PC-3 (cell line): Measurements from ENCODE around the gene SLC25A45. TPM values are rescaled to one million over a fixed set of nuclear protein-coding genes. Genes with fewer than 3 reads are reported as not detected.

Experiments used
- ATAC-seq: fragments of 200-7000 bp; cut with Tn5 transposase; 2 replicates; pipeline ENCODE4 v1.9.1; 2020; ENCODE audit warnings: mild to moderate bottlenecking, moderate library complexity
- BruUV-seq: library from RNA; stranded (reverse); fragments of 400-500 nt; replicated peaks from 2 replicates; lab custom pipeline; 2021; lab: Mats Ljungman, UMichigan
- CTCF ChIA-PET: fragments of 300-600 bp; sonication (Branson Sonifier 250); formaldehyde crosslinking; loops from one replicate; lab custom pipeline; 2022; ENCODE audit warnings: antibody characterized with exemption; lab: Charles Lee
- POLR2A ChIA-PET: fragments of 300-600 bp; sonication (Branson Sonifier 250); formaldehyde crosslinking; loops from one replicate; lab custom pipeline; 2022; ENCODE audit warnings: antibody characterized with exemption; ENCODE audit not compliant: unreplicated experiment; lab: Charles Lee
- DNase-seq: peaks from one replicate; pipeline ENCODE4 v3.0.0-alpha.2; 2015
- H2AFZ ChIP-seq: fragments of 300-600 bp; sonication (generic); 2 replicates; pipeline ENCODE4 v1.6.0; 2016; ENCODE audit warnings: antibody characterized with exemption, low read length
- H3F3A ChIP-seq: fragments of 300-600 bp; sonication (generic); one replicate; pipeline ENCODE4 v1.6.0; 2017; ENCODE audit warnings: antibody characterized with exemption, low read length, control low read depth, mild to moderate bottlenecking; ENCODE audit not compliant: unreplicated experiment
- H3K27ac ChIP-seq: fragments of 300-600 bp; sonication (generic); 2 replicates; pipeline ENCODE4 v1.5.1; 2016; ENCODE audit warnings: mild to moderate bottlenecking, low read length
- H3K27me3 ChIP-seq: fragments of 300-600 bp; sonication (generic); 2 replicates; pipeline ENCODE4 v1.6.1; 2016; ENCODE audit warnings: low read length, mixed read lengths
- H3K36me3 ChIP-seq: fragments of 300-600 bp; sonication (generic); 2 replicates; pipeline ENCODE4 v1.6.1; 2016; ENCODE audit warnings: low read depth, mixed run types, low read length, mixed read lengths
- H3K4me1 ChIP-seq: fragments of 300-600 bp; sonication (generic); 2 replicates; pipeline ENCODE4 v1.5.1; 2016; ENCODE audit warnings: low read length; ENCODE audit not compliant: insufficient read depth
- H3K4me2 ChIP-seq: fragments of 300-600 bp; sonication (generic); 2 replicates; pipeline ENCODE4 v1.6.0; 2016; ENCODE audit warnings: low read length
- H3K4me3 ChIP-seq: fragments of 300-600 bp; sonication (generic); 2 replicates; pipeline ENCODE4 v1.5.1; 2016; ENCODE audit warnings: mild to moderate bottlenecking, low read length, mixed read lengths
- H3K79me2 ChIP-seq: fragments of 300-600 bp; sonication (generic); 2 replicates; pipeline ENCODE4 v1.6.1; 2017; ENCODE audit warnings: low read length, mixed read lengths
- H3K9ac ChIP-seq: fragments of 300-600 bp; sonication (generic); 2 replicates; pipeline ENCODE4 v1.6.0; 2016; ENCODE audit warnings: mild to moderate bottlenecking, low read length
- H3K9me2 ChIP-seq: fragments of 300-600 bp; sonication (generic); replicated peaks from 2 replicates; pipeline ENCODE4 v1.6.1; 2016; ENCODE audit warnings: mixed run types, low read length, mixed read lengths
- H3K9me3 ChIP-seq: fragments of 300-600 bp; sonication (generic); 2 replicates; pipeline ENCODE4 v1.6.1; 2016; ENCODE audit warnings: low read length, mixed read lengths
- H4K20me1 ChIP-seq: fragments of 300-600 bp; sonication (generic); 2 replicates; pipeline ENCODE4 v1.6.1; 2016; ENCODE audit warnings: low read length, mixed read lengths
- CTCF ChIP-seq: fragments of 300-600 bp; sonication (generic); conservative IDR thresholded peaks from 2 replicates; pipeline ENCODE4 v1.5.1; 2017; ENCODE audit warnings: antibody characterized with exemption, low read depth, mild to moderate bottlenecking, low read length
- EZH2 ChIP-seq: fragments of 300-600 bp; sonication (generic); IDR thresholded peaks from one replicate; pipeline ENCODE4 v1.6.1; 2017; ENCODE audit warnings: antibody characterized with exemption, mild to moderate bottlenecking, low read length; ENCODE audit not compliant: unreplicated experiment
- EZH2phosphoT487 ChIP-seq: fragments of 300-600 bp; sonication (generic); IDR thresholded peaks from 2 replicates; pipeline ENCODE4 v1.6.1; 2018; ENCODE audit warnings: mild to moderate bottlenecking, antibody characterized with exemption, low read length, borderline replicate concordance
- intact Hi-C: fragments of 100-400 bp; cut with micrococcal nuclease; formaldehyde crosslinking; loops from 2 replicates; pipeline ENCODE4 v1.9.0; 2023
- total RNA-seq: library from RNA; depleted of rRNA; stranded (reverse); fragments of >200 nt; gene quantifications from 2 replicates; pipeline ENCODE4 v1.2.3, GENCODE V29; 2014

Gene SLC25A45
- total RNA-seq, 1 experiment from 2014 or later, result 12.7 TPM

GRCh38 chr11:65430406-65431217 lies 48.2 kb upstream of the SLC25A45 start:
- no peak for TF ChIP-seq EZH2phosphoT487
- no peak for TF ChIP-seq EZH2
- TF ChIP-seq CTCF, result no peak
- Histone ChIP-seq H3K27me3 (no peaks in the 10 kb centered on the region), H3K36me3 (peaks cover 27% of the 10 kb centered on the region), H3K4me2 (peak overlapping the region; percentile 30), H4K20me1 (peaks cover 63% of the 10 kb centered on the region), H2AFZ (no peak overlapping the region), H3K79me2 (peaks cover 86% of the 10 kb centered on the region), H3K9me3 (no peaks in the 10 kb centered on the region), H3K4me3 (no peak overlapping the region), H3K4me1 (peaks cover 18% of the 10 kb centered on the region), H3K27ac (0 out of 2 replicates have a peak overlapping the region, but pooled peaks have one; percentile 2), H3K9ac (no peak overlapping the region), H3K9me2 (no peaks in the 10 kb centered on the region), H3F3A (peaks cover 81% of the 10 kb centered on the region)
- peak; percentile 26 for DNase-seq
- ATAC-seq, result no peak
- no TSS peak for BruUV-seq
- intact Hi-C loops, result loop anchor here (5.0 kb wide), 1 partner anchor 77 kb away; no protein-coding TSS in a partner anchor
- ChIA-PET CTCF (no interaction called here), POLR2A (interaction anchor here (0.5 to 1.1 kb wide), 7 partner anchors 9 to 70 kb away, joined by 3 to 15 read pairs (median 3); no protein-coding TSS in a partner anchor)

DNA sequence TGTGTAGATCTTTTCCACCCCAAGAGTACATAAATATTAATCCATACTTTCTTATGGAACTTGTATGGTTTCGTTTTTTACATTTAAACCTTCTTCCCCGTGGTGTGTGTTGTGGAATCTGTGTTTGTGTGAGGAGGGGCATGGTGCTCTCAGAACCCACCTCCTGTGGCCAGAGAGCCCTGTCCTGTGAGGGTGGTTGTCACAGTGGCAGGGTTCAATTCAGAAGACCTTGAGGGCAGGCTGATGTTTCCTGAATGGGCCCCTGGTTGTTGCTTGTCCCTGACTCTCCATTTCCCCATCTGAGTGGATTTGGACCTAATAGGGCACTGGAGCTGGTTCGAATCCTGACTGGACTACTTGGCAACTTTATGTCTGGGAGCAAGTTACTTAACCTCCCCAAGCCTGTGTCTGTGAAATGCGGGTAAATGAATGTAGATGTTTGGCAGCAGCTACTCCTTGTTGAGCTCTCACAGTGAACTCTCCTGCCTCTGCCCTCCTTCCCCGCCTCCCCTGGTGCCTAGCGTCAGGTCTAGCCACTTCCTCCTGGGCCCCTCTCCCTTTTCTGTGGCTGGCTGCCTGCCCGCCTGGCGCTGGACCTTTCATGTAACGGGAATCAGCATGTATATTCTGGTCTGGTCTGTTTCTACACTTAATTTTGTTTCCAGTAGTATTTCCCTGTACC lies 47.4 kb upstream of the SLC25A45 start:
- Histone ChIP-seq H3K79me2 (peaks cover 92% of the 10 kb centered on the region), H3K27me3 (no peaks in the 10 kb centered on the region), H3F3A (peaks cover 81% of the 10 kb centered on the region), H2AFZ (no peak overlapping the region), H4K20me1 (peaks cover 69% of the 10 kb centered on the region), H3K9ac (no peak overlapping the region), H3K4me1 (peaks cover 22% of the 10 kb centered on the region), H3K4me2 (peak overlapping the region; percentile 30), H3K9me3 (no peaks in the 10 kb centered on the region), H3K4me3 (no peak overlapping the region), H3K36me3 (peaks cover 27% of the 10 kb centered on the region), H3K27ac (0 out of 2 replicates have a peak overlapping the region, but pooled peaks have one; percentile 2), H3K9me2 (no peaks in the 10 kb centered on the region)
- TF ChIP-seq EZH2phosphoT487, result no peak
- no peak for TF ChIP-seq CTCF
- no peak for TF ChIP-seq EZH2
- ATAC-seq (peak; percentile 0; the same call in 1 of the 2 replicates), DNase-seq (peak; percentile 37)
- BruUV-seq, result no TSS peak
- CTCF ChIA-PET, result no interaction called here
- intact Hi-C loops, result loop anchor here (5.0 kb wide), 1 partner anchor 77 kb away; no protein-coding TSS in a partner anchor
- POLR2A ChIA-PET, result interaction anchor here (0.6 to 1.1 kb wide), 5 partner anchors 10 to 71 kb away, joined by 3 to 10 read pairs (median 3); no protein-coding TSS in a partner anchor
